Activated naive CD8-positive, alpha-beta T cell treated with anti-CD3 and anti-CD28 coated beads for 36 hours (primary cell): Measurements from ENCODE around the gene ZNF519. TPM values are rescaled to one million over a fixed set of nuclear protein-coding genes. Genes with fewer than 3 reads are reported as not detected.
"Not testable (repeated sequence)": the region's sequence is repeated elsewhere in the genome, so short reads cannot be mapped to it uniquely, and the experiment has no call there.

Experiments
- DNase-seq: peaks from one replicate; pipeline ENCODE4 v3.0.0; 2021
- H3K27ac Mint-ChIP-seq: one replicate; pipeline ENCODE4 v1.8.0; 2022; ENCODE audit warnings: mild to moderate bottlenecking, moderate library complexity, mixed read lengths
- H3K27me3 Mint-ChIP-seq: one replicate; pipeline ENCODE4 v1.8.0; 2022; ENCODE audit warnings: mild to moderate bottlenecking, mixed read lengths
- H3K36me3 Mint-ChIP-seq: one replicate; pipeline ENCODE4 v1.8.0; 2021; ENCODE audit warnings: mild to moderate bottlenecking, mixed read lengths
- H3K4me1 Mint-ChIP-seq: one replicate; pipeline ENCODE4 v1.8.0; 2021; ENCODE audit warnings: mixed read lengths
- H3K4me3 Mint-ChIP-seq: one replicate; pipeline ENCODE4 v1.8.0; 2022; ENCODE audit warnings: mild to moderate bottlenecking, moderate library complexity, mixed read lengths
- H3K9me3 Mint-ChIP-seq: one replicate; pipeline ENCODE4 v1.8.0; 2022; ENCODE audit warnings: mixed read lengths
- total RNA-seq, 2 experiments: library from RNA; stranded (reverse); gene quantifications; one replicate each; pipeline ENCODE4 v1.2.3, GENCODE V29; 2021

ZNF519 gene
- total RNA-seq, 2 experiments from 2014 or later, result 13.0 to 13.5 TPM

GRCh38 chr18:14151564-14152113, 19.4 kb upstream of the ZNF519 start:
- not testable (repeated sequence) for DNase-seq, H3K4me3 Mint-ChIP-seq, H3K27me3 Mint-ChIP-seq, H3K9me3 Mint-ChIP-seq, H3K4me1 Mint-ChIP-seq, H3K36me3 Mint-ChIP-seq, H3K27ac Mint-ChIP-seq

DNA sequence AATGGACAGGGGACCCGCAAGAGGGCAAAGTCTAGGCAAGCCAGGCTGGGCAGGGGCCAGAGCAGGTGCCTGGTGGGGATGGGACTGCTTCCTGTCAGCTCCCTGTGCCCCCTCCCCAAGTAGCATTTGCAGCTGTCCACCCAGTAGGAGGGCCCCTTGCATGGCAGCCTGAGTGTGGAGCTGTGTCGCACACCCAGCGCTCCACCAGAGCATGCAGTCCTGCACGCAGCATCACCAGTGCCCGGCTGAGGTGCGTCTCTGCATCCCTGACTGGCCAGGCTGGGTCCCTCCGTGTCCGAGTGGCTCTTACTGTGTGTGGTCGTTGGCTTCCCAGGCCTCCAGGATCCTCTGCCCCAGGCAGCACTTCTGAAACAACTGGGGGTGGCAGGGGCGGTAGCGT, 18.5 kb upstream of the ZNF519 start:
- H3K27ac Mint-ChIP-seq, H3K9me3 Mint-ChIP-seq, H3K4me3 Mint-ChIP-seq, DNase-seq, H3K4me1 Mint-ChIP-seq, H3K36me3 Mint-ChIP-seq, H3K27me3 Mint-ChIP-seq: not testable (repeated sequence)

GRCh38 chr18:14149916-14150420, 17.7 kb upstream of the ZNF519 start:
- not testable (repeated sequence) for H3K27me3 Mint-ChIP-seq, DNase-seq, H3K27ac Mint-ChIP-seq, H3K4me1 Mint-ChIP-seq, H3K36me3 Mint-ChIP-seq, H3K4me3 Mint-ChIP-seq, H3K9me3 Mint-ChIP-seq

DNA sequence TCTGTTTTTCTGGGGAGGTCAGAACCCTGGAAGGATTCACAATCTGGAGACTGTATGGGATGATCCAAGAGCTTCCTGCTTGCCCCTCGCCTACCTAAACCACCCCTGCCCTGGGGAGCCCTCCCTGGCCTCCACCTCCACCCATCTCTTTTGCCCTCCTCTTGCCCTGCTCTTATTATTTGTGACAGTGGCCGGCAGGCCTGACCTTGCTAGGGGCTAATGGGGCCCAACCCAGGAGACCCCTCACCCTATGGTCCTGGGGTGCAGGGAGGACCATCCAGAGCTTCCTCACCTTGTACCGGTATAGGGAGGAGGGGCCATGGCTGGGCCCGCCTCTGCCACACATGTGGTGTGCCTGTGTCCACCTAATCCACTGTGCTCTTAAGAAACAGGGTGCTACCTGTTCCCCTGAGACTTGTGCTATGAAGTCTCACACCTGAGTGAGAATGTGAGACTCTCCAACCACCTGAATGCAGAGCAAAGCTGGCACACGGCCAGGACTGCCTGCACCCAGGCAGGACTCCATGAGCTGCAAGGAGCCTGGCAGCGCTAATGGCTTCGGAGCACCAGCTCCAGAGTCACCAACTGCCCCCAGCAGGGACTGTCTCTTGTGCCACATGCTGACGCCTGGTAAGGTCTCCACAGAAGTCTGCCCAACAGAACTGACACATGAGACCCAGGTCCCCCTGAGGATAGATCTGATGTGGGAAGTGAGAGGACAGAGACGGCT, 17.1 kb upstream of the ZNF519 start:
- not testable (repeated sequence) for H3K36me3 Mint-ChIP-seq, H3K27ac Mint-ChIP-seq

GRCh38 chr18:14147935-14148865, 16.0 kb upstream of the ZNF519 start:
- not testable (repeated sequence) for H3K9me3 Mint-ChIP-seq, H3K36me3 Mint-ChIP-seq, DNase-seq, H3K4me1 Mint-ChIP-seq, H3K4me3 Mint-ChIP-seq, H3K27me3 Mint-ChIP-seq, H3K27ac Mint-ChIP-seq

More for the DNA sequence above, 17.1 kb upstream of the ZNF519 start:
- H3K4me1 Mint-ChIP-seq, DNase-seq, H3K9me3 Mint-ChIP-seq, H3K4me3 Mint-ChIP-seq, H3K27me3 Mint-ChIP-seq: not testable (repeated sequence)

DNA sequence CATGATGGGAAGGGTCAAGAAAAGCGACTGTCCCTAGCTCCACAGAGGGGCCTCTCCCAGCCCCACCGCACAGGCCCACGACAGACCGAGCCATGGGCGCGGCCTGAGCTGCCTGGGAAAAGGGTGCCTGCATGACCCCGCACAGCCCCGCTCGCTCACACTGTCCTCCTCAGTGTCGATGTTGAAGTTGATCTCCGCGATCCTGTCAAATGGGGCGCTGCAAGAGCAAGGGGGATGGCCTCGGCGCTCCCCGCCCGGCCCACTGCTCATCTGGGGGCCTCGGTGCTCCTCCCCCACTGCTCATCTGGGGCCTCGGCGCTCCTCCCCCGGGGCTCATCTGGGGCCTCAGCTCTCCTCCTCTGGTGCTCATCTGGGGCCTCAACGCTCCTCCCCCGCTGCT, 14.5 kb upstream of the ZNF519 start:
- DNase-seq, H3K36me3 Mint-ChIP-seq, H3K27me3 Mint-ChIP-seq, H3K4me3 Mint-ChIP-seq, H3K27ac Mint-ChIP-seq, H3K9me3 Mint-ChIP-seq, H3K4me1 Mint-ChIP-seq: not testable (repeated sequence)

DNA sequence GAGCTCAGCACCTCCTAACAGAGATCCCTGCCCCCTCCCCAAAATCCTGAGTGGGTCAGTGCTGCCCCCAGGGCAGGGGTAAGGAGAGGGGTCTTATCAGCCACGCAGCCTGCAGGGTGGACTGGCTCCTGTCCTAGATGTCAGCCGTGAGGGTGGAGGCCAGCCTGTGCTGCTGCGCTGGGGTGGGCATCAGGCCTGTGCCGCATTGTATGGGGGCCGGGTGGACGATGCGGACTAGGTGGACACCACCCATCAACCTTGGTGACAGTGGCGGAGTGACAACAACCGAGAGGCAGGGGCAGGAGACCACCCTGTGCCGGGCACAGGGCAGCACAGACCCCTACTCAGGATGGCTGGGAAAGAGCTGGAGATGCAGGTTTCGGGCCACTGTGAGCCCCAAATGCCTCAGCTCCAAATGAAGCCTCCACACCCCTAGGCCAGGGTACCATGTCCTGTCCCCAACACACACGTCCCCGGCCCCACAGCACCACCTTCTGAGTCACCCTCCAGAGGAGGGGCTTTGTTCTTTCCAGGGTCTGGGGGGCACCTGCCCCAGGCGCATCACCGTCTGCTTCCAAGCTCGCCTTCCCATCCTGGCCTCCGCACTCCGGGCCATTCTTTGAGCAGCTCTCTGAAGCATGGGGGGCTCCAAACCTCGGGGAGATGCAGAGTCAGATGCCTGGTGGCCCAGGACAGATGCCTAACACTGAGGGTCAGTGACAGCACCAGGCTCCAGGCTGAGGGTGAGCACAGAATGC, 13.5 kb upstream of the ZNF519 start:
- not testable (repeated sequence) for H3K36me3 Mint-ChIP-seq, H3K27me3 Mint-ChIP-seq, H3K27ac Mint-ChIP-seq, H3K9me3 Mint-ChIP-seq, DNase-seq, H3K4me3 Mint-ChIP-seq, H3K4me1 Mint-ChIP-seq

DNA sequence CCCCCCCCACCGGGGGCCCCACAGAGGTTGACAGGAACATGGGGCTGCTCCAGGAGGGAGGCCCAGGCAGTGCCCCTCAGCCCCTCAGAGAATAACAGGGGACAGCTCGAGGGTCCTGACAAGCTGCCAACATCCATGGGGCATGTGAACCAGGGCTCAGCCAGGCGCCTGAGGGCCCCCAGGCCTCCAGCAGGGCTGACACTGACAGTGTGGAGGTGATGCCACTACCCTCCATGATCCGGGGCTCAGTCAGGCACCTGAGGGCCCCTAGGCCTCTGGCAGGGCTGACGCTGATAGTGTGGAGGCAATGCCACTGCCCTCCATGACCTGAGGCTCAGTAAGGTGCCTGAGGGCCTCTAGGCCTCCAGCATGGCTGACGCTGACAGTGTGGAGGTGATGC, 12.8 kb upstream of the ZNF519 start:
- H3K27ac Mint-ChIP-seq, H3K27me3 Mint-ChIP-seq, H3K36me3 Mint-ChIP-seq, DNase-seq, H3K9me3 Mint-ChIP-seq, H3K4me1 Mint-ChIP-seq, H3K4me3 Mint-ChIP-seq: not testable (repeated sequence)

DNA sequence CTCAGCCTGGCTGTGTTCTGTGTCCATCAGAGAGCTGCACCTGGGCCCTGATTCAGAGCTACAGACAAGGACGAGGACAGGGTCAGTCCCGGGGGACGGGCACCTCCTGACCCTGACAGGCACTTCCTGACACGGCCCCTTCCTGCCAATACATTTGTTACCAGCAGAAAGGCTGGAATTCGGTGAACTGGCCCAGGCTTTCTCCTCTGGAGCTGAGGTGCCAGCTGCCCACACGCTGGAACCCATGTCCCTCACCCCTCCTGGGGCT, 12.3 kb upstream of the ZNF519 start:
- H3K36me3 Mint-ChIP-seq, result no peaks in the 10 kb centered on the region
- DNase-seq, result no peak
- H3K27me3 Mint-ChIP-seq, result peaks cover 3% of the 10 kb centered on the region
- H3K9me3 Mint-ChIP-seq, result no peaks in the 10 kb centered on the region
- H3K4me1 Mint-ChIP-seq, result no peaks in the 10 kb centered on the region
- H3K27ac Mint-ChIP-seq, result no peak overlapping the region
- H3K4me3 Mint-ChIP-seq, result no peak overlapping the region

- H3K36me3 Mint-ChIP-seq, DNase-seq, H3K4me3 Mint-ChIP-seq, H3K27me3 Mint-ChIP-seq, H3K27ac Mint-ChIP-seq, H3K9me3 Mint-ChIP-seq, H3K4me1 Mint-ChIP-seq: not testable (repeated sequence)
Measured at GRCh38 chr18:14143871-14144627, 11.8 kb upstream of the ZNF519 start.

DNA sequence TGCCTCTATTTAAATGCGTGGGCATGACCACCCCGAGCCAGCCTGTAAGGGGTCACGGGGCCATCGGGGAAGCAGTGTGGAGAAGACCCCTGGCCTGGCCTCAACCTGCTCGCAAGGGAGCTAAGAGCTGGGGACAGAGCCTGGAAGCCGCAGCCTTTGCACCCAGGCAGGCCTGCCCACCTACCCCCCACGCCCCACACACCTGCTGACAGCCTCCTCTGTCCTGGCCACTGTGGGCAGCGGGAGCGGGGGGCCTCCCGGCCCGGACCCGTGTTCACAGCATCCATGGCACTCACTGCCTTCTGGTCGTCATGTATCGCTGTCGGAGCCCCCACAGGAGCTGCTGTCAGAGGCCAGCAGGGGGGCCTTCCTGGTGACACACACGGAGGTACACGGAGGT, 11.2 kb upstream of the ZNF519 start:
- H3K4me3 Mint-ChIP-seq, H3K9me3 Mint-ChIP-seq, DNase-seq, H3K27me3 Mint-ChIP-seq, H3K36me3 Mint-ChIP-seq, H3K27ac Mint-ChIP-seq, H3K4me1 Mint-ChIP-seq: not testable (repeated sequence)

DNA sequence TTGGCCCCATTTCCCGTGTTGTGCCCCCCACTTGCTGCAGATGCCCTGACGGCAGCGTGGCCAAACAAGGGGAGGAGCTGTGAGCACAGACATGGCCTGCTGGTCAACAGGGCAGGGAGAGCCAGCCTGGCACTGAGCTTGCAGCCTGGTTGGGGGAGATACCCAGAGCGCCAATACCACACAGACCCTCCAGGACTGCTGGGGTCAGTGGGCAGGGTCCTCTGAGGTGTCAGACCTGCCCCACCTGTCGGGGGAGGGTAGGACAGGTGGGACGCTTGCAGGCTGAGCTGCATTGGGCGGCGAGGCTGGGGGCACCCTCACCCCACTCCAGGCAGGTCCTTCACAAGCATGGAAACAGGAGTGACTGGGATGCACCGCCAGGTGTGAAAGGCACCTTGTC, 9.9 kb upstream of the ZNF519 start:
- H3K36me3 Mint-ChIP-seq, H3K27me3 Mint-ChIP-seq, H3K27ac Mint-ChIP-seq, DNase-seq, H3K4me3 Mint-ChIP-seq, H3K9me3 Mint-ChIP-seq, H3K4me1 Mint-ChIP-seq: not testable (repeated sequence)

DNA sequence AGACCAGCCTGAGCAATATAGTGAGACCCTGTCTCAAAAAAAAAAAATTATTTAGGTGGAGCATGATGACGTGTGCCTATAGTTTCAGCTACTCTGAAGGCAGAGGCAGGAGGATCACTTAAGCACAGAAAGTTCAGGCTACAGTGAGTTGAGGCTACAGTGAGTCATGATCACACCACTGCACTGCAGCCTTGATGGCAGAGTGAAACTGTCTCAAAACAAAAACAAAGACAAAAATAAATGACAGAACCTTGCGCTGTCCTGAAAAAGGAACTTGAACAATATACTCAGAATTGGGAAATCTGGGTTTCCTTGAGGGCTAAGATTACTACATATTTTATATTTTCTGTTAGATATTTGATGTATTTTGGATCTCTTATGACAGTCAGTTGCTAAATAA, 7.3 kb upstream of the ZNF519 start:
- DNase-seq, H3K4me1 Mint-ChIP-seq, H3K9me3 Mint-ChIP-seq, H3K27ac Mint-ChIP-seq, H3K27me3 Mint-ChIP-seq, H3K36me3 Mint-ChIP-seq, H3K4me3 Mint-ChIP-seq: not testable (repeated sequence)

DNA sequence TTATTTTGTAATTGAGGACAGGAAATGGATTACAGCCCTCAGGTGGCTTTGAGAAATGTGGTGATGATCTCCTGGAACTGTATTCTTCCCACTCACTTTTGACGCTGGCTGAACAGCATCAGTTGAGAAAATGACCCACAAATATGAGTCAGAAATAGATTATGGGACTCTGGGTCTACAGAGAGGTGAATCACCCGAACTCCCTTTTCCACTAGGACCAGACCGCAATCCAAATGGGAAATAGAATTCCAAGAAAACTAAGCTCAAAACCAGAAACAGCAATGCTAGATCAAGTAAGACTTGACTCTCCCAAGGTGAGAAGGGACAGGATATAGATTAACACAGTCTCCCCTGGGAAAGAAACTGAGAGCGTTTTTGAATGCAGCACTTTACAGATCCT, 5.7 kb upstream of the ZNF519 start:
- H3K9me3 Mint-ChIP-seq, H3K4me1 Mint-ChIP-seq, DNase-seq, H3K27me3 Mint-ChIP-seq, H3K36me3 Mint-ChIP-seq, H3K27ac Mint-ChIP-seq, H3K4me3 Mint-ChIP-seq: not testable (repeated sequence)
